HG03520 (cell line): ENCODE results near the gene GHR.
"Not testable (repeated sequence)": the region's sequence is repeated elsewhere in the genome, so short reads cannot be mapped to it uniquely, and the experiment has no call there.

ENCODE experiments used
- ATAC-seq: cut with Tn5 transposase; IDR thresholded peaks from one replicate; pipeline ENCODE4 v1.9.1; 2021; ENCODE audit warnings: mild to moderate bottlenecking, moderate library complexity; ENCODE audit not compliant: unreplicated experiment

The GHR gene

GRCh38 chr5:42564689-42565356, 141.6 kb downstream of the GHR start:
- no peak for ATAC-seq

GRCh38 chr5:42566652-42567295, 143.5 kb downstream of the GHR start:
- no peak for ATAC-seq

DNA sequence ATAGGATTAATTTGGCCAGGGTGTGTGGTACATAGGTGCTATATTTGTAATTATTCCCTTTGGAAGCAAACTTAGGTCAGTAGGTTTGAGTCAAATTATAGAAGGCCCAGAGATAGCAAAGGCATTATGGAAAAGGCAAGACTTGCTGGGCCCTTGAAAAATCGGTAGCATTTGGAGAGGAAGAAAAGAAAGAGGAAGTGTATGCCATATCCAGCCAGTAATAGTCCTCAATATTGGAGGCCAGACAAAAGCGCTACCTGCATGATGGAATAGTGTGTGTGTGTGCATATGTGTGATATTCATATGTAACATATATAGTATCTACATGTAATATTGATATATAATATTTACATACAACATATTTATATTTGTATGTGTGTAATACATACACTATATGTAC, 146.1 kb downstream of the GHR start:
- ATAC-seq = no peak

DNA sequence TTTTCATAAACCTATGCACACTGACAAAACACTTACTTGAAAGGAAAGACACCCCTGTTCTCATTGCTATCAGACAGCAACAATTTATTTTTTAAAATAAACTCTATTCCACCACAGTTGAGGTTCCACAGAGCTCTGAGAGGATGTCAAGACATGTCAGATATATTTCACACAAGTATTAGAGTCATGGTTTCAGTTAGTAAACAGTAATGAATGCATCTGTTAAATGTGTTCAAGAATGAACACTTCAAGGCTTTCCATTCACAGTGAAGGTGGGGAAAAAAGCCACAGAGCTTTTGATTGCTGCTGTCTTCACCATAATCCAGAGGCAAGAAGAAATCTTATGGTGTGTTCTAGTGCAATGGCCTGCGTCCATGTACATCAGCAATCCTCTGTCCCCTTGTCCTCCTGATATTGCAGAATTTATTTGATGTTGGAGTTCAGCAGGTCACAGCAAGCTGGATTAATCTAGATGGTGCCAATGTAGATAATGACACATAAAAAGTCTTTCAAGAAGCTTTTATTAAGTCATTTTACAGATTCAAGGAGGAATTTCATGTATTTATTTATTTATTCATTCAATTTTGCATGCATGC, 146.8 kb downstream of the GHR start:
- ATAC-seq = no peak

DNA sequence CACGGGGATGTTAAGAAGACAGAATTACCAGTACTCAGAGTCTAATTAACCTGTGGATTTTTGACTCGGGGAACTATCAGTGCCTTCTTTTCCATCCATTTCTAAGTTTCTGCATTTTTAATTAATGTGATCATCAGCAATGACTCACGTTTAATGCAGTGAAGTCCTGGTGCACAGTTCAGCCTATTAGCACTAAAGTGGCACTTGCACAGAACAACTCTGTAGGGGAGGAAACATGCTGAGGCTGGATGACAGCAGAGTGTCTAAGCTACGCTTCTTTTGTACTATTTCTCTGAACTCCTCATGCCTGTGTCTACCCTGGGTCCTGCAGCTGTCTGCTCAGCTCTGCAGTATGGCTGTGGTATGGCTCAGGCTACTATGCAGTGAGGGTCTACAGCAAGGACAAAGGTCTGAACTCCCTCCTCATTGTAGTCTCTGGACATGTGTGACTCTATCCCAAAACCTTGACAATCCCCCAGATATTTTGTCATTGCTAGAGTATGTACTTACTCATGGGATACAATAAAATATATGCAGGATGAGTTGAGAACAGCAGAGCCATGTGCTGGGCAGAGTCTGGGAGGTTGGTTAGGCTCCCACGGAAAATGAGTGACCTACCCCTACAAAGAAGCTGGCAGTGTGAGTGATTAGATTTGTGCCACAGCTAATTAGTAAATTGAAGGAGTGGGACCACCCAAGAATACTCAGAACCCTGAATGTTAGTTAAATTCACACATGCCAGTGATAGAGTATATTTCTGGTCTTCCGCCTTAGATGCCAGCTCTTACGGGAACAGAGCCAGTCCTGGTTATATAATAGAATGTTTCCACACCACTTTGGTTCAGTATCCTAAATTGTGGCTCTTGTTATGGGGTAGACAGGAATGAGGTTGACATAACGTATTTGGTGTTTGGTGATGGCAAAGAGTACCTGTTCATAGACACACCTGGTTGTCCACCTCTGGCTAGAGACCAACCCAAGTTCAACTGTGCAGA, 148.0 kb downstream of the GHR start:
- no peak for ATAC-seq

DNA sequence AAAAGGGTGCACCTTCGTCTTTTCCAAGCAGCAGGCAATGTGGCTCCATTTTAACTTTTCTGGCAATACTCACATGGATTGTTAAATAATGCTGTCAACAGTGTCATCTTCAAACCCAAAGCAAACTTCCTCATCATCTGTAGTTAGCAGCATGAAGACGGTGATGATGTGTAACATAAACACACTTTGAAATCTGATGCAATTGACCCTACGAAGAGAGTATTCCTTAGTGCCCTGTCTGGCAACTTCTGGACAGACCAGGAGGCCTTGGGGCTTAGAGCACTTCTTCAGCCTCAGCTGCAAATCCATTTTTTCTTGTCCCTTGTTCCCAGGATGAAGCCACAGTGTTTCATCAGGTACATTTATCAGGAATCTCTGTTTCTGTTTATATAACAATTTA, 149.1 kb downstream of the GHR start:
- ATAC-seq = no peak

DNA sequence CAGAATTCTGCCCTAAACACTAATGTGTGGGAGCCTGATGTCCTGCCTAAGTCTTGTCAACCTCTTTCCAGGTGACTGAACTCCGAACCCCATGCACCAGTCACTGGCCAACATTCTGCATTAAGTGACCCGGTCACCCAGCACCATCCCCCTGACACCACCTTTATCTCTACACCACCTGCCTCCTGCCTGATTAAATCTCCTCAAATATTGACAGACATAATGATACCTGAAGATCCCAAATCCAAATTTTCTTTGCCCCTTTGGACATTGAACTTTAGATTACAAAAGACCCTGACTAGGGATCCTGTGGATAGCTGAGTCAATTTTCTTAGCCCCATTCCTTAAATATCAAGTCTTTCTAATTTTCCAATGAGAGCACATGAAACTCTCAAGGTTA, 150.1 kb downstream of the GHR start:
- ATAC-seq = no peak

DNA sequence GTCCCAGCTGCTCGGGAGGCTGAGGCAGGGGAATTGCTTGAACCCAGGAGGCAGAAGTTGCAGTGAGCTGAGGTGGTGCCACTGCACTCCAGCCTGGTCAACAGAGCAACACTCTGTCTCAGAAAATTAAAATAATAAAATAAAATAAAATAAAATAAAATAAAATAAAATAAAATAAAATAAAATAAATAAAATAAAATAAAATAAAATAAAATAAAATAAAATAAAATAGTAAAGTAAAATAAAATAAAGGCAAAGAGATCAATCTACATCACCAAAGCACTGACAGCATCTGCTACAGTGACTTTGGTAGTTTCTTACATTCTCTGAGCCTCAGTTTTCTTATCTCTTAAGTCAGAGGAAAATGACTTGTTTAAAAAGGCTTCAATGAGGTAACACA, 152.7 kb downstream of the GHR start:
- ATAC-seq = not testable (repeated sequence)

- not testable (repeated sequence) for ATAC-seq
These were observed 155.7 kb downstream of the GHR start for GRCh38 chr5:42578901-42579300.

DNA sequence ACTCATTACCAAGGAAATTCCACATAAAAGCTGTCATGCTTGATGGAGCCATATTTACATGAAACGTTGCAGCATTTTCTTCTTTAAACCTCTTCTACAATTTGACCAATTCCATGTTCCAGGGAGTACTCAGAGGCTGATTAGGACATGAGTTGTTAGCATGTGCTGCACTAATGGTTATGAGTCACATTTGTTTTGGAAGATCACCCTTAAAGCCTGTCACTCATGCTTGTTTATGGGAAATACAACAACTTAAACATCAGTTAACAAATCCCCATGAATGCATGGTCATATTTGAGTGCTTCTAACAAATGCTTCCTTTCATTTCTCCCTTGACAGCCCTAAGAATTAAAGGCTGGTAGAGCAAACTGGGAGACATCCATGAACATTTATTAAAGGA, 156.1 kb downstream of the GHR start:
- ATAC-seq = no peak

GRCh38 chr5:42581845-42582244, 158.6 kb downstream of the GHR start:
- no peak for ATAC-seq

GRCh38 chr5:42582723-42583122, 159.5 kb downstream of the GHR start:
- no peak for ATAC-seq

DNA sequence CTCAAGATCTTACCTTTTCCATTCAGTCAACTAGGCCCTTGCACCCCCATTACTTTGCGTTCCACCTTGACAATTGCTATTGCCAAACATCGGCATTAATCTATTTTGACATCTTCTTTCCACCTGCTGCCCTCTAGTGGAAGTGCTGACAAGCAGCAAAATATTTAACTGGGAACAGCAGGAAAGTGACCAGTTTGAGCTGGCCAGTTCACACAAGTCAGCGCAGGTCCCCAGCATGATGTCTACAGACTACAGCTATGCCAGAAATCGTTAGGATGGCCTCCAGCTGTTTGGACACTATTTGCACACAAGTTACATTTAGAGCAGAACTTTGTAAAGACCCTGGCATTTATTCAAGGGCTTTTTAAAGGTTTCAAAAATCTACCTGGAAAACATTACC, 160.1 kb downstream of the GHR start:
- ATAC-seq = no peak

GRCh38 chr5:42586625-42587024, 163.4 kb downstream of the GHR start:
- no peak for ATAC-seq

DNA sequence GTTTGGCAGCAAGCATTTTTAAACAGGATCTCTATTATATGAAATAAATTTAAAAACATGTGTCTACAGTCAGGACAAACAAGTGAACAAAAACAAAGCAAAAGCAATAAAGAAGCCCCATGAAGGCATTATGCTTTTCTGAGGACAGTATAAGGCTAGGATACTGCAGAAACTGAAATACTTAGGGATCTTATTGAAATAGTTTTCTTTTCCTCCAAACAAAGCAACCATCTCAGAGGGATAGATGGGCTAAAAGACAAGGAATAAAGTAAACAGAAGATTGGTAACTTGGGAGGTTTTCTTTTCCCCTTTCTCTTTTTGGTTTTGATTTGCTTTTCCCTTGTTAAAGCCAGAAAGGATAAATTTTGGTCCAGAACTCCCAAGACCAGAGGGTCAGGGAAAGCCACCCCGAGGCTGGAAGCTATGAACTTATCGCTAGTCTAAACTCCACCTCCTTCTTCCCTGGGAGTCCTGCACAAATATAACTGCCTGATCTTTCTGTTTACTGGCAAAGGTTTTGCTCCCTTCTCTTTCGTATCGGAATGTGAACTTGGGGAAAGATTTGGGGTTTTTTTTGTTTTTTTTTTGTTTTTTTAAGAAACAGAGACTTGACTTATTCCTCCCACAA, 164.0 kb downstream of the GHR start:
- no peak for ATAC-seq

DNA sequence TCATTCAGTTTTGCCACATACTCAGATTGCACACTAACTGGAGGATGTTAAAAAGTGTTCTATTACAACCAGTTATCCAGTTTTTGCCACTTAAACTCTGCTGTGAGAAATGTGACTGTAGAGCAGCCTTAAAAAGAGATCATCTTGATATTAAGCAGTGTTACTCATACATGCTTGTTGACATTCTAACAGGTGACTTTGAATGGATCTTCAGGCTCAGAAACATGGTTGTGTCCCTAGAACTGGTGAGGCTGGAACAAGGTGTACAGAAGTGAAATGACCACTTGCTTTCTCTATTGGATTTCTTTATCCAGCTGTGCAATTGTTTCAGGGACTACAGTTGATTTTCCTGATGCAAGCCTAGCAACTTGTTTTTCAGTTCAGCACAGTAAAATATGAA, 167.3 kb downstream of the GHR start:
- ATAC-seq = no peak

- ATAC-seq = no peak
These were observed 167.8 kb downstream of the GHR start for GRCh38 chr5:42591015-42591414.

- ATAC-seq = no peak
These were observed 169.3 kb downstream of the GHR start for GRCh38 chr5:42592401-42593140.

DNA sequence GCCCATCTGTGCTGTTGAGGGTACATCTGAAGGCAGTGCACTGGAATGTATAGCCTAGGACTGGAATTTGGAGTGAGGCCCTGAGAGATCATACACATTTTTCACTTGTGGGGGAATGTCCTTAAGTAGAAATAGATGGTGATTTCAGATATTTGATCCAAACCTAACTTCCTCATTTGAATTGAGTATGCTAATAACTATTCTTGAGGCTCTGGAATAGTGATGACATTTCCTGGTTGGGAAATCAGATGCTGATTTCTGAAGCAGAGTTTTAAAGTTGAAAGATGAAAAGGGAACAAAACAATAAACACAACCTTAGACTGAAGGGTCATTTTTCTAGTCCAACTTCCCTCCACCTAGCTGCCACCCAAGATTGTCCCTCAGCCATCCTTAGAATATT, 170.4 kb downstream of the GHR start:
- ATAC-seq = no peak

DNA sequence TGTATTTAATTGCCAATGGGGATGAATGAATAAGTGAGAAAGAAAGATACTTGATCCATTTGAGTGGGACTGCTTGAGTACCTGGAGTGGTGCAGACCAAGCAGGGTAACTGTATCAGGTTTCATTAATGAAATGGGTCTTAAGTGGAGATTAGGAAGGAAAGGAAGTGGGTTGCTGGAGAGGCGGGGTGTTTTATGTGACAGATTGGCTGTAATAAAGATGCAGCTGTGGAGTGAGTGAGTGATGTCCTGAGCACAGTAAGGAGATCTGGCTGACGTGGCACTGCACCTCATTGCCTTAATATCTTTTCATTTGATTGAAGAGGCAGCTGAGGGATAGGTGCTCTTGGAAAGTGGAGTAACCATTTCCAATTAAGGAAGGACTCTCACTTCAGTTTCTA, 172.4 kb downstream of the GHR start:
- no peak for ATAC-seq
